Uterus (tissue), 4 donors: ENCODE results near the gene MTHFD1. TPM values are rescaled to one million over a fixed set of nuclear protein-coding genes. Genes with fewer than 3 reads are reported as not detected.

Experiments used
- DNase-seq, 2 donors: peaks; one replicate each; pipeline ENCODE4 v3.0.0-alpha.2; 2019 to 2020
- H3K27ac ChIP-seq, 2 donors: fragments of 200-600 bp; sonication (generic); 1 replicate in 1 of 2; 2 replicates in 1 of 2; pipeline ENCODE4 v1.5.1; 2016 to 2018
- H3K27me3 ChIP-seq, 2 donors: fragments of 200-600 bp; sonication (generic); one replicate each; pipeline ENCODE4 v1.5.1; 2018 to 2019; ENCODE audit warnings: control low read depth in 1 of 2
- H3K36me3 ChIP-seq, 2 donors: fragments of 200-600 bp; sonication (generic); one replicate each; pipeline ENCODE4 v1.5.1; 2019; ENCODE audit warnings: control low read depth in 1 of 2
- H3K4me1 ChIP-seq, 2 donors: fragments of 200-600 bp; sonication (generic); one replicate each; pipeline ENCODE4 v1.5.1; 2018 to 2019; ENCODE audit warnings: control low read depth in 1 of 2
- H3K4me3 ChIP-seq, 2 donors: fragments of 200-600 bp; sonication (generic); 1 replicate in 1 of 2; 2 replicates in 1 of 2; pipeline ENCODE4 v1.5.1; 2018 to 2019; ENCODE audit warnings: mild to moderate bottlenecking in 1 of 2
- H3K9me3 ChIP-seq, 2 donors: fragments of 200-600 bp; sonication (generic); one replicate each; pipeline ENCODE4 v1.5.1; 2019; ENCODE audit warnings: control low read depth in 1 of 2
- POLR2A ChIP-seq, 2 donors: fragments of 450-650 bp; IDR thresholded peaks; one replicate each; pipeline ENCODE4 v1.6.1; 2016; ENCODE audit warnings: antibody characterized with exemption in 2 of 2, mild to moderate bottlenecking in 1 of 2, moderate library complexity in 1 of 2
- intact Hi-C: fragments of 100-400 bp; cut with DNase I; formaldehyde crosslinking; loops from one replicate; pipeline ENCODE4 v1.15.1; 2023; ENCODE audit warnings: low total_unique reads
- total RNA-seq, 4 donors: library from RNA; depleted of rRNA in 3 of 4; stranded (reverse); fragments of >200 nt in 3 of 4; gene quantifications; one replicate each; pipeline versions ENCODE4 v1.1.0 to v1.2.4, GENCODE V29; 2014 to 2023
- TF ChIP-seq, protein P1 (sequence below), 4 experiments: fragments of 200-600 bp in 2 of 4; fragments of 450-650 bp in 2 of 4; sonication (generic) in 2 of 4; IDR thresholded peaks; one replicate each; pipeline ENCODE4 v1.5.1; 2016 to 2019; ENCODE audit warnings: antibody characterized with exemption in 4 of 4, mild to moderate bottlenecking in 2 of 4, moderate library complexity in 1 of 4
- donor health status: DM: yes; HTN: yes; CAD: no.

The MTHFD1 gene
- total RNA-seq, result 100 to 1,000 TPM in 1 of 4 donors, 10 to 100 TPM in 3; 13.5 to 145 (median 50.0) TPM

DNA sequence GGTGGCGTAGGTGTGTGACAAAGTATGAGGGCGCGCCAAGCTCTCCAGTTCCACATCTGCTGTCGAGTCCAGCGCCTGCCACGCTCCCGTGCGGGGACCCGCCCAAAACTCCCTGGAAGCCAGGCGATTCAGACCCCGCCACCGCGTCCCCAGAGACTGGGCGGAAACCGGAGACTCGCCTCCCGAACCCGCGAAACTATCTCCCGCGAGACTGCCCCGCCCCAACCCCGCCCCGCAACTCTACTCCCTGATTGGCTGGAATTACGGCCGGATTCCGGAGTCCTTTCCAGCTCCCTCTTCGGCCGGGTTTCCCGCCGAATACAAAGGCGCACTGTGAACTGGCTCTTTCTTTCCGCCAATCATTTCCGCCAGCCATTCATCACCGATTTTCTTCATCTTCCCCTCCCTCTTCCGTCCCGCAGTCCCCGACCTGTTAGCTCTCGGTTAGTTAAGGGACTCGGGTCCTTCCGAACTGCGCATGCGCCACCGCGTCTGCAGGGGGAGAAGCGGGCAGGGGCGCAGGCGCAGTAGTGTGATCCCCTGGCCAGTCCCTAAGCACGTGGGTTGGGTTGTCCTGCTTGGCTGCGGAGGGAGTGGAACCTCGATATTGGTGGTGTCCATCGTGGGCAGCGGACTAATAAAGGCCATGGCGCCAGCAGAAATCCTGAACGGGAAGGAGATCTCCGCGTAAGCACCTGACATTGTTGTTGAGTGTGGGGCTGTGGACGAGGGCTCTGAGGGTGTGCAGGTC lies at the start of gene MTHFD1:
Gene MTHFD1, plus strand, starts transcription at position 572 of the 751 bp plus-strand sequence. Its CDS starts 75 bp downstream, at position 647.
- DNase-seq, result peak; percentile 97 to 99
- TF ChIP-seq, protein P1, sequence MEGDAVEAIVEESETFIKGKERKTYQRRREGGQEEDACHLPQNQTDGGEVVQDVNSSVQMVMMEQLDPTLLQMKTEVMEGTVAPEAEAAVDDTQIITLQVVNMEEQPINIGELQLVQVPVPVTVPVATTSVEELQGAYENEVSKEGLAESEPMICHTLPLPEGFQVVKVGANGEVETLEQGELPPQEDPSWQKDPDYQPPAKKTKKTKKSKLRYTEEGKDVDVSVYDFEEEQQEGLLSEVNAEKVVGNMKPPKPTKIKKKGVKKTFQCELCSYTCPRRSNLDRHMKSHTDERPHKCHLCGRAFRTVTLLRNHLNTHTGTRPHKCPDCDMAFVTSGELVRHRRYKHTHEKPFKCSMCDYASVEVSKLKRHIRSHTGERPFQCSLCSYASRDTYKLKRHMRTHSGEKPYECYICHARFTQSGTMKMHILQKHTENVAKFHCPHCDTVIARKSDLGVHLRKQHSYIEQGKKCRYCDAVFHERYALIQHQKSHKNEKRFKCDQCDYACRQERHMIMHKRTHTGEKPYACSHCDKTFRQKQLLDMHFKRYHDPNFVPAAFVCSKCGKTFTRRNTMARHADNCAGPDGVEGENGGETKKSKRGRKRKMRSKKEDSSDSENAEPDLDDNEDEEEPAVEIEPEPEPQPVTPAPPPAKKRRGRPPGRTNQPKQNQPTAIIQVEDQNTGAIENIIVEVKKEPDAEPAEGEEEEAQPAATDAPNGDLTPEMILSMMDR (IDR thresholded peaks at IDR 0.05), result peak in 1 of 4 experiments; percentile 37
- peak in 1 of 2 donors; percentile 55 for TF ChIP-seq POLR2A (IDR thresholded peaks at IDR 0.05)
- Histone ChIP-seq H3K4me3 (peak within 1 kb of the TSS; percentile 57 to 70), H3K27ac (peak within 1 kb of the TSS; percentile 83 to 86), H3K9me3 (no peaks in the 10 kb centered on the region), H3K4me1 (peaks cover 0 to 5% of the 10 kb centered on the region in 2 donors), H3K36me3 (no peaks in the 10 kb centered on the region), H3K27me3 (no peaks in the 10 kb centered on the region)
- intact Hi-C loops, result no loop called here

DNA sequence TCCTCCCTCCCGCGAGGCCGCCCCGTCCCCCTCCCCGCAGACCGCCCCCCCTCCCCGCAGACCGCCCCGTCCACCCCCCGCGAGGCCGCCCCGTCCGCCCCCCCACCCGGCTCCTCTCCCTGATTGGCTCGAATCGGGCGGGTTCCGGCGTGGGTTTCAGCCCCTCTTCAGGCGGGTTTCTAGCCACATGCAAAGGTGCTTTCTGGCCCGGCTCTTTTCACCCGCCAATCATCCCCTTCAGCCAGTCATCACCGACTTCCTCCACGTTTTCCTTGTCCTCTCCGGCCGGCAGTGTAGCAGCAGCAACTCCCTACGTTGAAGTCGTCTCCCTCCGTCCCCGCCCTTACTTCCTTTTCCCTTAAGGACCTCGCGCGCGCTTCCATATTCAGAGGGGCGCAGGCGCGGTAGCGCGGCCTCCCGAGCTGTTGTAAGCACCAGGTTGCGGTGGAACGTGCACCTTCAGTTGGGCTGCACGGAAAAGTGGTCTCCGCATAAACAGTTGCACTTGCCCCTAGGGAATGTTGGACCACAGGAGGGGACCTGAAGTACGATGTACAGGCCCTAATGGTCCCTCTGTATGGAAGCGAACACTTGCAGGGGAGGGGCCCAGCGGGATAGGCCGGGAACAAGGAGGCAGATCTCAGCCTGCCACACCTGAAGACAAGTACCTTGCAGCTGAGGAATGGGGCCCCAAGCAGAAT lies 49.4 kb upstream of the MTHFD1 start:
- peak overlapping the region; percentile 66 to 75 for H3K4me3 ChIP-seq
- peak; percentile 91 to 97 for DNase-seq
- H3K27ac ChIP-seq, result peak overlapping the region; percentile 74 to 88
- H3K9me3 ChIP-seq, result no peaks in the 10 kb centered on the region
- no peaks in the 10 kb centered on the region for H3K36me3 ChIP-seq
- peak; percentile 74 to 79 for TF ChIP-seq POLR2A (IDR thresholded peaks at IDR 0.05)
- TF ChIP-seq, protein P1 (IDR thresholded peaks at IDR 0.05), result no peak
- intact Hi-C loops, result no loop called here
- no peaks in the 10 kb centered on the region for H3K27me3 ChIP-seq
- peaks cover 0 to 6% of the 10 kb centered on the region in 2 donors for H3K4me1 ChIP-seq

DNA sequence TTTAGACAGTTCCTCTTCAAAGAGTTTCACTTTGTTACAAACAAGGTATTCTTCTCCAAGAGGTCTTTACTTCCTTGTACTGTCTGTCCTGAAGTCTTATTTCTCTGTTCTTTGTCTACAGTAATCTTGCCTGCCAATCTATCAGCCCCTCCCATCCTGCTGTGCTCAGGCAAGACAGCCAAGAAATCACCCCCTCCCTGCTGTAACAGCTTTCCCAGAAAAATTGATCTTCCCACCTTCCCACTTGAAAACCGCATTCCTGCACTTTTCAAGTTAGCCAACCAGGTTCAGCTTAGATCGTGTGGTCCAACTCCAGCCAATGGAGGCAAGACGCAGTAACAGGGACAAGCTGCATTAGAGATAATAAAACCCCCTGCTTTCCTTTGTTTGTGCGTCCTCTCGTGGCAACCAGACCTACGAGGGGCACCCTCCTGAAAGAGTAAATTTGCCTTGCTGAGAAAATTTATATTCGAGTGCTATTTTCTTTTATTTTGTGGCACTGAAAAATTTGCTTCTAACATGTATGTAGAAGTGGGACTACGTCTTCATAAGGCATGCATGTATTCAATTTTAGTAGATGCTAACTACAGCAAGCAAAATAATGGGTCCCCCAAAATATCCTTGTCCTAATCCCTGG lies 47.5 kb upstream of the MTHFD1 start:
- Histone ChIP-seq H3K9me3 (no peaks in the 10 kb centered on the region), H3K27ac (no peak overlapping the region), H3K27me3 (no peaks in the 10 kb centered on the region), H3K36me3 (no peaks in the 10 kb centered on the region), H3K4me3 (no peak overlapping the region), H3K4me1 (peaks cover 0 to 6% of the 10 kb centered on the region in 2 donors)
- TF ChIP-seq POLR2A (IDR thresholded peaks at IDR 0.05), result no peak
- TF ChIP-seq, protein P1 (IDR thresholded peaks at IDR 0.05), result no peak
- intact Hi-C loops, result no loop called here
- no peak for DNase-seq

DNA sequence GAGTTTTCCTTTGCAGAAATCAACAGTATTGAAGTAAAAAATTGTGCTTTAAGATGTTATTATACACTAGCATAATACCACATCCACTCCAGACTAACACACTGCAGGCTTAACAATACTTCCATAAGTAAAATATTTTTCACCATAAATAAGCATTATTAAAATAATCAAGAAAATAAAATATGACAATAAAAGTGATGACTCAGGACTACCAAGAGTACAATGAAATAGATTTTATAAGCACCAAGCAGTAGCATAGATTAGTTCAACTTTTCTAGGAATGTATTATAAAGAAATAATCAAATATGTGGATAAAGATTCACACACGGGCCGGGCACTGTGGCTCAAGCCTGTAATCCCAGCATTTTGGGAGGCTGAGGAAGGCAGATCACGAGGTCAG lies 40.4 kb upstream of the MTHFD1 start:
- H3K27ac ChIP-seq, result no peak overlapping the region
- H3K9me3 ChIP-seq, result no peaks in the 10 kb centered on the region
- no peaks in the 10 kb centered on the region for H3K27me3 ChIP-seq
- DNase-seq, result no peak
- intact Hi-C loops, result no loop called here
- H3K4me3 ChIP-seq, result no peak overlapping the region
- H3K4me1 ChIP-seq, result no peaks in the 10 kb centered on the region
- no peak for TF ChIP-seq POLR2A (IDR thresholded peaks at IDR 0.05)
- TF ChIP-seq, protein P1 (IDR thresholded peaks at IDR 0.05), result no peak
- no peaks in the 10 kb centered on the region for H3K36me3 ChIP-seq
